GDM1 (cell line): ENCODE data around the gene SCN1B.

Source experiments
- DNase-seq: peaks from one replicate; lab custom pipeline; 2025; lab: John Stamatoyannopoulos, UW

Gene SCN1B

GRCh38 chr19:35053667-35054293, 23.5 kb downstream of the SCN1B start:
- no peak for DNase-seq

DNA sequence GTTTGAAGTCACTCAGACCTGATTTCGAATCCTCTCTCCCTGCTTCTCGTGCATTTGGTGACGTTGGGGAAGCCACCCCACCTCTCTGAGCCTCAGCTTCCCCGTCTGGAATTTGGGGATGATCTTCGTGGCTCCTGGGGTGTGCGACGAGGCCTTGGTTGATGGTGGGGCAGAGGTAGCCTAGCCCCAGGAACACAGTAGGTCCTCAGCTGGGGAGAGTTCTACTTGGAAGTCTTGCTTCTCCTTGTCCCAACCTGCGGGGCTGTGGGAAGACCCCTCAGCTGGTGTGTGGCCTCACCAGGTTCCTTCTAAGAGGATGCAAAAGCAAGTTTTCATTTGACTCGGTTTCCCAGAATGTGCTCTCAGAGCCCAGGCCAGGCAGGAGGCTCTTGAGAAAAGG, 24.4 kb downstream of the SCN1B start:
- no peak for DNase-seq

- no peak for DNase-seq
Observed at GRCh38 chr19:35055715-35056179, 25.5 kb downstream of the SCN1B start.

DNA sequence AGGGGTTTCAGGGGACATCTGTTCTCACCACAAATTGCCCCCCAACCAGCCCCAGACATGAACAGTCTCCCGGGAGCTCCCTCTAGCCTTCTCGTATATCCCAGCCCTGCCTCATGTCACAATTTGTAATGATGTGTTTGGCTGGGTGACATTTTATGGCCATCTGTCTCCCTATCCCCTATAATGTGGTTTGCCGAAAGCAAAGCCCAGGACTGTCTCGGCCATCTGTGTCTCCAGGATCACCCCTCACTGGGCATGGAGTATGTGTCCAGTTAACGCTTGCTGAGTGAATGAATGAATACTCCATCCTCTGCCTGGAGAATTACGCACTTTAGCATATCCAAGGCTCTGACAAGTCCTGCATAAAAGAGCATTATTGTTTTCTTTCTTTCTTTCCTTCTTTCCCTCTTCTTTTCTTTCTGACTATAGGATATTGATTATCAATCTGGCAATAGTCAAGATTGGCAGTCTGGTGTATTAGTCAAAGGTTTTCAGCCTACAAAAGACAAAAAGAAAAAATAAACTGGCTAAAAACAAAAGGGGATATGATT, 26.3 kb downstream of the SCN1B start:
- no peak for DNase-seq

- DNase-seq = no peak
Observed at GRCh38 chr19:35058370-35058769, 28.1 kb downstream of the SCN1B start.

DNA sequence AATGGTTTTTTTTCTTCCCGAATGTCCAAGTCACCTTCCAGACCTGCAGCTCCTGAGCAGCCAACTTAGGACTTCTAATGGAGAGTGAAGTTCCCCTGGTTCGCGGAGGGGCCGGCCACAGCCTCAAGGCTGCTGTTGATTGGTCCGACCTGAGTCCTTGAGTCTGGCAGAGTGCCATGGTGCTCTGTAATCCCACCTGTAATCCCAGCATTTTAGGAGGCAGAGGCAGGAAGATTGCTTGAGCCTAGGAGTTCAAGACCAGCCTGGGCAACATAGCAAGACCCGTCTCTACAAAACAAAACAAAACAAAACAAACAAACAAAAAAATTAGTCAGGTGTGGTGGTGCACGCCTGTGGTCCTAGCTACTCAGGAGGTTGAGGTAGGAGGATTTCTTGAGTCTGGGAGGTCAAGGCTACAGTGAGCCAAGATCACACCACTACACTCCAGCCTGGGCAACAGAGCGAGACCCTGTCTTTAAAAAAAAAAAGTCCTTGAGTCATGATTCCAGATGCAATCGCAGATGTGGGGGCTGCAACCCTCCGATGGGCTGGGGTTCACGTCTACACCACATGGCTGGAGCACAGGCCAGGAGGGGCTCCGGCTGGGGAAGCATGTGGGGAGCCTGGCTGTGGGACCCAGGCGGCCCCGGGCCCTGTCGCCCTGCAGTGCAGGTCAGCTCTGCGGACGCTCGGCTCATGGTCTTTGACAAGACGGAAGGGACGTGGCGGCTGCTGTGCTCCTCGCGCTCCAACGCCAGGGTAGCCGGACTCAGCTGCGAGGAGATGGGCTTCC, 28.9 kb downstream of the SCN1B start:
- no peak for DNase-seq

- DNase-seq = no peak
Observed at GRCh38 chr19:35059799-35060091, 29.5 kb downstream of the SCN1B start.

- no peak for DNase-seq
Observed at GRCh38 chr19:35060160-35060855, 30.0 kb downstream of the SCN1B start.

GRCh38 chr19:35061583-35062373, 31.5 kb downstream of the SCN1B start:
- no peak for DNase-seq

DNA sequence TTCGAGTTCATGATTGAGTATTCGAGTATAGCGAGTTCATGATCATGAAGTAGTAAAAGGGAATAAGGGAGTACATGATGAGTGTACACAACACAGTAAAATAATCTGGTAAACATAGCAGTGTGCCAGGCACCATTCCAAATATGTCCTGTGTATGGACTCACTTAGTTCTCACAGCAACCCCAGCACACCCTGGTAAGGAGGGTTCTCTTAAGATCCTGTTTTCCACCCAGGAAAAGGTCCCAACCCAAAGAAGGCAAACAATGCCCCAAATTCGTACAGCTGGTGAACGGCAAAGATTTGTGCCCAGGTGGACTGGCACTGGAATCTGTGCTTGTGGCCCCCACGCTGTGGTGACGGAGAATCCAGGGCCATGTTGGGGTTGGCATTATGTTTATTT, 32.7 kb downstream of the SCN1B start:
- DNase-seq = no peak

- DNase-seq = no peak
Observed at GRCh38 chr19:35063940-35064818, 33.9 kb downstream of the SCN1B start.

DNA sequence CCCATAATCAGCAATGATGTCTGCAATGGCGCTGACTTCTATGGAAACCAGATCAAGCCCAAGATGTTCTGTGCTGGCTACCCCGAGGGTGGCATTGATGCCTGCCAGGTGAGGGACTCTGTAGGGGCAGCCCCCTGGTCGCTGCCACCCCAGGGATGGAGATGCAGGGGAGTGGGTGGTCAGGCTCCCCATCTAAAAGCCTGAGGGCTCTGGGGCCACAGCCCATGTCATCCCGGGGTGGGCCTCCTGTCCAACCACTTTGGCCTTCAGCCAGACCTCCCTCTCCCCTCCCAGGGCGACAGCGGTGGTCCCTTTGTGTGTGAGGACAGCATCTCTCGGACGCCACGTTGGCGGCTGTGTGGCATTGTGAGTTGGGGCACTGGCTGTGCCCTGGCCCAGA, 35.3 kb downstream of the SCN1B start:
- DNase-seq = no peak

GRCh38 chr19:35066121-35066520, 35.9 kb downstream of the SCN1B start:
- DNase-seq = no peak

- peak; percentile 54 for DNase-seq
Observed at GRCh38 chr19:35066691-35067563, 36.7 kb downstream of the SCN1B start.

DNA sequence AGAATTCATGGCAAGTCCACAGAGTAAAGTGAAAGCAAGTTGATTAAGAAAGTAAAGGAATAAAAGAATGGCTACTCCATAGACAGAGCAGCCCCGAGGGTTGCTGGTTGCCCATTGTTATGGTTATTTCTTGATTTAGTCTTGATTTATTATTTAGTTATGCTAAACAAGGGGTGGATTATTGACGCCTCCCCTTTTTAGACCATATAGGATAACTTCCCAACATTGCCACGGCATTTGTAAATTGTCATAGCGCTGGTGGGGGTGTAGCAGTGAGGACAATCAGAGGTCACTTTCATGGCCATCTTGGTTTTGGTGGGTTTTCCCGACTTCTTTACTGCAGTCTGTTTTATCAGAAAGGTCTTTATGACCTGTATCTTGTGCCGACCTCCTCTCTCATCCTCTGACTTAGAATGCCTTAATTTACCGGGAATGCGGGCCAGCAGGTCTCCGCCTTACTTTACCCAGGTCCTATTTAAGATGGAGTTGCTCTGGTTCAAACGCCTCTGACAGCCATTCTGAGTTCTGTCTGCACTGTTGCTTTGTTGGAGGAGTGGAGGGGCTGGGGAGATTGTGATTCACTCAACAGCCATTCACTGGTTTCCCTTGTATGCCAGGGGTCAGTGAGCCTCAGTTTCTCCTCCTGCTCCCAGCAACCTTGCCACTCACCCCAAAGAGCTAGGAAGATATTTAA, 38.8 kb downstream of the SCN1B start:
- no peak for DNase-seq

DNA sequence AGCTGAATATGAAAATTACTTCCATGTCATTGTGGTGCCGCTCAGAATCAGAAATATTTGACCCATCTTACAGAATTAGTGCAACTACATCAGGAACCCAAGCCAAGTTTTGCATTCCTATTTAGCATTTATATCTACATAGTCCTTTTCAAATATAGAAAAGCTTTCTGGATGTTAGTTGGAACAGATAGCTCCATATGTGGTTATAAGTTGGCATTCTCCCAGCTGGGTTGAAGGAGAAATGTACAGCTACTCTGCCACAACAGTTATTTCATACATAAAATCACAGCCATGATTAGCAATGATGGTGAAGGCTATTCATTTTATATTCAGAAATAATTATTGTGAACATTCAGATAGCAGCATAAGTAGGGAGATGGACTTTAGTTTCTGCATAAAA, 39.4 kb downstream of the SCN1B start:
- DNase-seq = no peak

GRCh38 chr19:35070471-35070870, 40.2 kb downstream of the SCN1B start:
- DNase-seq = no peak

- DNase-seq = no peak
Observed at GRCh38 chr19:35073516-35073915, 43.2 kb downstream of the SCN1B start.

DNA sequence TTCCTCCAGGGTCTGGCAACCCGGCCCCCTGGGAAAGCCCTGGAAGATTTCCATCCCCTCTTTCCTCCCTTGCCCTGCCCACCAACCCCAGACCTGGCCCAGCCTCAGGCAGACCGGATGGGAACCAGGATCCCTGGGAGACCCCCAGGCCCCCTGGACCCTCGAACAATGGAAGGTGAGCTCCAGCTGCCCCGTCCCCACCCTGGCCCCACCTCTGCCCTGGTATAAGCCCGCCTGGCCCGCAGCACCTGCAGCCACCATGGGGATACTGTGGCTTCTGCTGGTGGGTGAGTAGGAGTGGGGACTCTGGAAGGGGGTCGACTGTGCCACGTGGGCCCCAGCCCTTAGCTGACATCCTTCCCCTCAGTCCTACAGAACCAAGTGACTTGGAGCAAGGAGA, 43.7 kb downstream of the SCN1B start:
- DNase-seq = no peak
